GM11168 (cell line): ENCODE measurements around the gene SLC31A2.
"Not testable (repeated sequence)": the region's sequence is repeated elsewhere in the genome, so short reads cannot be mapped to it uniquely, and the experiment has no call there.

ENCODE experiments used
- in situ Hi-C: fragments of 300-500 bp; cut with MboI; formaldehyde crosslinking; loops from one replicate; pipeline ENCODE4 v1.12.0; 2022; ENCODE audit warnings: low sequenced_read_pairs; ENCODE audit not compliant: unreplicated experiment

SLC31A2 gene, protein sequence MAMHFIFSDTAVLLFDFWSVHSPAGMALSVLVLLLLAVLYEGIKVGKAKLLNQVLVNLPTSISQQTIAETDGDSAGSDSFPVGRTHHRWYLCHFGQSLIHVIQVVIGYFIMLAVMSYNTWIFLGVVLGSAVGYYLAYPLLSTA

DNA sequence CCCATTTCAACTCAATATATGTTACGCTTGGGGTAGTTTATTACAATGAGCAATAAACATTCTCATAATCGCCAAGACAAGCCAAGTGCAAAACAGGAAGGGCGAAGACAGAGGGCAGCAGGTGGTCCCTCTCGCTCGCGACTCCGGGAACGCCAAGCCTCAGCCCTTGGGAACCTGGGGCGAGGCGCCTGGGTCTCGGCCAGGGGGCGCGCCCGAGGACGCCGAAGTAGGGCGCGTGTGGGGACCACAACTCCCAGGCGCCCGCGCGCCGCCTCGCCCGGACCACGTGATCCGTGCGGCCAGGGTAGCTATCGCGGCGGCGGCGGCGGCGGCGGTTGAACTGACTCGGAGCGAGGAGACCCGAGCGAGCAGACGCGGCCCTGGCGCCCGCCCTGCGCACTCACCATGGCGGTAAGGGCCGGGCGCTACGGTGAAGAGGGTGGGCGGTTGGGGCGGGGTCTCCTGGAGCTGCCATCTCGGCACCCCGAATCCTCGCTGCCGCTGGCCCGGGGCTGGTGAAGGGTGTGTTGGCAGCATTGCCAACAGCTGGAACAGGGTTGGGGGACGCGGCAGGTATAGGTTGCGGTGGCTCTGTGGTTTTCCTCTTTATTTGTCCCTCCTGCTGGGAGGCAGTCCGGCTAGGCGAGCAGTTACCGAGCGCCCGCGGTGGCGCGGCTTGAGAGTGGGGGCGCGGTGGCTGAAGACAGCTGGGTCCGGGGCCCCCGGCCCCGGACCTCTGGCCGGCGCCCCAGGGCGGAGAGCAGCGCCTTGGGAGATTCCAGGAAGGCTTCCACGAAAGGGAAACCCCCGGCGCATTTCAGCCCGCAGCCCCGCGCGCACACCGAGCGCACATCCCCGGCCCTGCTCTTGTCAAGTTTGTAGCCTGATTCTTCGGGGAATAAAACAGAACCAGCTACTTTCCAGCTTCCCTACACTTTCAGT lies at the start of gene SLC31A2:
TSS of gene SLC31A2 (plus strand) at position 338 of the 942 bp plus-strand sequence. CDS start at position 406, 68 bp downstream.
- in situ Hi-C loops = no loop called here

DNA sequence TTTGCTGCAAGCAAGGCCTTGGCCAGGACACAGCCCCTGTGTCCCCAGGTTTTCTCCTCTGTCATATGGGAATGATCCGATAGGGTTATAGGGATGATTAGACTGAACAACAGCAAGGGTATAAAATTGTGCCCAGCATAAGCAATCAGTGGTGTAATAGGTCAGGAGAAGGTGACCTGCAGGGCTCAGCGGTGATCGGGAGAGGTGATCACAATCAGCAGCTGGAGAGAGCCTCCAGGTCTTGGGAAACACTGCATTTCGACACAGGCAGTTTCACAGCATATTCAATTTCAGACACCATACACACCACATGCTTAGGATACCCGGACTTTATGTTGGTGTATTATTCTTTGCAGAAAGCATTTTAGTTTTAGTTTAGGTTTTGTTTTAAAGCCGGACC lies 45.5 kb upstream of the SLC31A2 start:
- in situ Hi-C loops = not testable (repeated sequence)

DNA sequence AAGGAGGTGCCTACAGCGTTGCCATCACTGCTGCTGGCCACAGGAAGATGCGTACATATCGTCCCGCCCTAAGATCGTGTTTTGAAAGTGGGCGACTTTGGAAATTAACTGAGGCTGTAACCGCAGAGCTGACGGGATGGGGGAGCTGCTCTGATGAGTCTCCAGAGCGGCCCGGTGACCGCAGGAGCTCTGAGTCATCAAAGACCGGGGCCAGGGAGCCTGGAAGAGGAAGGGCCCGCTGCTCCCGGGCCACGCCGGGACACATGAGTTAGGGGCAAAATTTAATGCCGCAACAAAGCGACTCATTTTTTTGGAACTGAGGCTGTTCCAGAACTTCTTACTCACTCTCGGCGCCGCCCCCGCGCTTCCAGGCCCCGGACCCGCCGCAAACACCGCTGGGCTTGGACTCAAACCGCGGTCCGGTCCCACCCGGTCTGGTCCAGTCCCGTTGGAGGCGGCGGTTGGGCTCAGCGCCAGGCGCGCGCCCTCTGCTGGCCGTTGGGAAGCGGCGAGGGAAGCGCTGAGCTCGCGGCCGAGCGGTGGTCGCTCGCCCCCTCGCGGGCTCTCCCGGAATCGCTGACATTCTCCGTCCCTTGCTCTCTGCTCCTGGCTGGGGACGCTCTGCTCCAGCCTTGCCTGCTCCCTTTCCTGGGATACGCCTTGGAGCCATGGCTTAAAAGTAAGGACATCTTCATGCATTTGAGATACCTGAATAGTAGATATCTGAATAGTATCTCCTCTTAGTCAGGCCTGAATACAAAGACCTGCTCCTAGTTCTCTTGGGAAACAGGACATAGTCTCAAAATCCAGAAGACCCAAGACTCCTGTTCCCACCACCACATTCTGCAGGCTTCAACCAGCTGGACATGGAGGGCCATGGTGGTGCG lies 39.5 kb upstream of the SLC31A2 start:
- in situ Hi-C loops = not testable (repeated sequence)

DNA sequence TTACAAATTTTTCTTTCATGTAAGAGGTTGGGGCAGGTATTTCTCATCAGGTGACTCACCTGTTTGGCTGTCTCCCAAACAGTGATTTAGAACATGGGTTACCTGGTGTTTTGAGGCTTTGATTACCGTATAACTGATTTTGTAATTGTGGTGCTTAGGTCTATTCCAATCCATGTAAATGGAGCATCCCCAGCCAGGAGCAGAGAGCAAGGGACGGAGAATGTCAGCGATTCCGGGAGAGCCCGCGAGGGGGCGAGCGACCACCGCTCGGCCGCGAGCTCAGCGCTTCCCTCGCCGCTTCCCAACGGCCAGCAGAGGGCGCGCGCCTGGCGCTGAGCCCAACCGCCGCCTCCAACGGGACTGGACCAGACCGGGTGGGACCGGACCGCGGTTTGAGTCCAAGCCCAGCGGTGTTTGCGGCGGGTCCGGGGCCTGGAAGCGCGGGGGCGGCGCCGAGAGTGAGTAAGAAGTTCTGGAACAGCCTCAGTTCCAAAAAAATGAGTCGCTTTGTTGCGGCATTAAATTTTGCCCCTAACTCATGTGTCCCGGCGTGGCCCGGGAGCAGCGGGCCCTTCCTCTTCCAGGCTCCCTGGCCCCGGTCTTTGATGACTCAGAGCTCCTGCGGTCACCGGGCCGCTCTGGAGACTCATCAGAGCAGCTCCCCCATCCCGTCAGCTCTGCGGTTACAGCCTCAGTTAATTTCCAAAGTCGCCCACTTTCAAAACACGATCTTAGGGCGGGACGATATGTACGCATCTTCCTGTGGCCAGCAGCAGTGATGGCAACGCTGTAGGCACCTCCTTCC lies 37.9 kb upstream of the SLC31A2 start:
- in situ Hi-C loops = not testable (repeated sequence)

DNA sequence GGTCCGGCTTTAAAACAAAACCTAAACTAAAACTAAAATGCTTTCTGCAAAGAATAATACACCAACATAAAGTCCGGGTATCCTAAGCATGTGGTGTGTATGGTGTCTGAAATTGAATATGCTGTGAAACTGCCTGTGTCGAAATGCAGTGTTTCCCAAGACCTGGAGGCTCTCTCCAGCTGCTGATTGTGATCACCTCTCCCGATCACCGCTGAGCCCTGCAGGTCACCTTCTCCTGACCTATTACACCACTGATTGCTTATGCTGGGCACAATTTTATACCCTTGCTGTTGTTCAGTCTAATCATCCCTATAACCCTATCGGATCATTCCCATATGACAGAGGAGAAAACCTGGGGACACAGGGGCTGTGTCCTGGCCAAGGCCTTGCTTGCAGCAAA lies 32.0 kb upstream of the SLC31A2 start:
- in situ Hi-C loops = not testable (repeated sequence)

DNA sequence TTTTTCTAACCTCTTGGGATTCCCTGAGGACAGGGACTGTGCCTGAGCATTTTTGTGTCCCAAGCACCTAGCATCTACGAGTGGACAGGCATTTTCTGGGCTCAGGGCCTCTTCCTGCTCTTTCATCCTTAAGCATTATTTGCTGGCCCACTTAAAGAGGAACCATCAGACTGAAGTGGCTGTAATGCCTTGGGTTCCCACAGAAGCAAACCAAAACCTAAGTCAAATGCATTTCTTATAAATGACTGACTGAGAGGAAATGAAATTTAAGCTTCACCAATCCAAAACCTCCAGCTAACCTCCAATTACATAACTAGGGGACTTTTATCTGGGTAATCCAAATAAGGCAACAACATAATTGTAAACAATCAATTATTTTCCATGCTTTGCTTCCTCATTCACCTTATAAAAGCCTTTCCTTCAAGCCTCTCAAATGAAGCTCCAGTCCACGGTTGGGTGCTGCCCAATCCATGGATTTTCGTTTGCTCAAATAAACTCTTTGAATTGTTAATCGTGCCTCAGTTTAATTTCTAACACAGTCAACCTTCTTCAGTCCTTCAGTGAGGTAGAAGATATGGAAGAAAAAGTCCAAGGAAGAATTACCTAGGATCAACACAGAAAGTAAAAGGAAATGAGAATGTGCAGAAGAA lies 25.3 kb upstream of the SLC31A2 start:
- in situ Hi-C loops = no loop called here

DNA sequence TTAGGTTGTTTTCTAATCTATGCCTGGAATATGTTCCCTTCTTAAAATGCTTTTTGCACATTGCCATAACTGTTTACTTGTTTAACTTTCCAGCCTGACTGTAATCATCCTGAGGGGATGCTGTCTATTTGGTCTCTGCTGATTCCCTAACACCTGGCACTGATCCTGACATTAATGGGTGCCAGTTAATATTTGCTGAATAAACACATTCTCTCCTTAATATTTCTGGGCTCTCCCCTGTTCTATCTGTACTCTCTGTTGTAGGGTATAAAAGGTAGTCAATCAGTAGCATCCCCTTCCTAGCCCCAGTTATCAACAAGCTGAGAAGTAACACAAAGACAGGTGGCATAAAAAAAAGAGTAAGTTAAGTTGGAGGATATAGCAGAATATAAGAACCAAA lies 21.3 kb upstream of the SLC31A2 start:
- in situ Hi-C loops = no loop called here

DNA sequence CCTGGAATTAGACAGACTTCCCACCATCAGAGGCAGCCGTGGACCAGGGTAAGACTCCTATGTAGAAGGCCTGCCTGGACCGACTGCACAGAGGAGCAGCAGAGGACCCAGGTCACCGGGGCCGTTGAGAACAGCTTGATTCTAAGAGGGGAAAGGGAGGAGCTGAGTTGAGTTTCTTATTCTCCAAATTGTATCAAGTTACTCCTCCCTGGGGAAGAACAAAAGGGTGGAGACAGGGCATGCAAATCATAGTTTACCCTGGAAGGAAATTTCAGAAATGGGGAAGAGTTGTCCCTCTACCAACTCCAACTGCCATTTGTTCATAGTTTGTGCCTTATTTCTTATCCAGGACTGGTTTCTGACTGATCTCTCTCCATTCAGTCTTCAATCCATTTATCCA lies 20.9 kb upstream of the SLC31A2 start:
- in situ Hi-C loops = no loop called here

DNA sequence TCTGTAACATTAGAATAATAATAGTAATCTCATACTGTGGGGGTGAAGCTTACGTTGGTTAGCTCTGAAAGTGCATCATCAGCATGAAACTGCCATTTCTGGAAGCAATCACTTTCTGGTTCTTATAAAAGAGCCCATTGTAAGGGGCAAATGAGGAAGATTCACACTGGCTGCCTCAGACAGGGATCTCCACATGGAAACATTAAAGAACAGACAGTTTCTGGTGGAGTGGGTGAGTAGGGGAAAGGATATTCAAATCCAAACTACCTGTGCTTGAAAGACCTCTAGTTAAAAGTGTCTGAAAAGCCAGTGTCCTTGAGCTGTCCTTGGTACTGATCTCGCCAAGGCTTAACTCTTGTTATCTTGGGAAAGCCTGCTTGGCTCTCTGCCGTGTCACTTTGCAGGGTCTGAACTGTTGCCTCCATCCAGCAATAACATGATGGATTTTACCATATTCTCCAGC lies 19.1 kb upstream of the SLC31A2 start:
- in situ Hi-C loops = no loop called here

DNA sequence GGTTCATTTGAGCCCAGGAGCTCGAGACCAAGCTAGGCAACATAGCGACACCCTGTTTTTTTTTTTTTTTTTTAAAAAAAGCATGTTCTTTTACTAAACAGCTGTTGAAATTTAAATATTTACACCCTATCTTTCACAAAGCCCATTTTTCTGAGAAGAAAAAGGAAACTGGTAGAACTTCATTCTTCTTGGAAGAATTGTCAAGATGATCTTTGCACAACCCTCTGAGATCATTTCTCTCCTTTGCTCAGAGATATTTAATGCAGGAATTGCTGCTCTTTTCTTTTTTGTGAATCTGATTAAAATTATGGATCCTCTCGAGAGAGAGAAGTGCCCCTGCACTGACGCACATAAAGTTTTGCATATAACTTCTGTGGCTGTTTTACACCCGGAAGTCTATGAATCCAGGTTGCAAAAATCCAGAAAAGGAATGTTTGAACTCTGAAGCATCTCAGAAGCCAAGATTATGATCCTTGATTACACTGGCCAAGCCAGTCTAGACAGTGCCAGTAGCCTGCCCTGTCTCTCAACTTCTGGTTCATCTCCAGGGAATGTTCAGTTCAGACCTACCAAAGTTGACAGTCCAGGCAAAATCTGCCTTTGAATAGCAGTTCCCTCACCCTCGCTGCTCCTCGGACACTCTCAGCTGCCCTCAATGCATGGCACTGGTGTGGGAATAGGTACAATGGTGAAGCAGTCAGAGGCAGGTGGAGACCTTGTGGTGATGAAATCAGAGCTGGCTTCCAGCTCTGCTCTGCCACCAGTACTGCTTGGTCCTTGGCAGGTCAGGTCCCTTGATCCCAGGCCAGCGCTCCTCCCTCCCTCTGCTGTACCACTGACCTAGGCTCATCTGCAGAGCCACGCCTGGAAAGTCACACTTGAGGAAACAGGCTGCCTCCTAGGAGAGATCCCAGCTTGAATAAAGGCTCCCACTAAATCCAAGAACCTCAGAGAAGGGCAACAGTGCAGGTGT lies 13.3 kb upstream of the SLC31A2 start:
- in situ Hi-C loops = no loop called here

DNA sequence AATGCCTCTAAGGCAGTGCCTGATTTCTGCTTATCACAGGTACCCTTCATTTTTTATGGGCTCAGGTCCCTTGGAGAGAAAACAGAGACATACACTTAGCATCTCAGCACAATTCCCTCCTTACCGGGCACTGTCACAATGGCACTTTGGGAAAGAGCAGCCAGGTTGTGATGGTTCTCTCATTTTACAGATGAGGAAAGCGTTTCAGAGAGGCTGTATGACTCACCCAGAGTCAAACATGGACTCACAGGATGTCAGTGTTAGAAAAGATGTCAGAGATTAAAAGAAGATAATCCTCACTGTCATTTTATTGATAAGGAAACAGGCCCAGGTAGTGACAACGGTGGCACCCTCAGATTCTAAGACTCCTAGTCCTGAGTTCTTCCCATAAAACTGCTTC lies 12.0 kb upstream of the SLC31A2 start:
- in situ Hi-C loops = no loop called here

DNA sequence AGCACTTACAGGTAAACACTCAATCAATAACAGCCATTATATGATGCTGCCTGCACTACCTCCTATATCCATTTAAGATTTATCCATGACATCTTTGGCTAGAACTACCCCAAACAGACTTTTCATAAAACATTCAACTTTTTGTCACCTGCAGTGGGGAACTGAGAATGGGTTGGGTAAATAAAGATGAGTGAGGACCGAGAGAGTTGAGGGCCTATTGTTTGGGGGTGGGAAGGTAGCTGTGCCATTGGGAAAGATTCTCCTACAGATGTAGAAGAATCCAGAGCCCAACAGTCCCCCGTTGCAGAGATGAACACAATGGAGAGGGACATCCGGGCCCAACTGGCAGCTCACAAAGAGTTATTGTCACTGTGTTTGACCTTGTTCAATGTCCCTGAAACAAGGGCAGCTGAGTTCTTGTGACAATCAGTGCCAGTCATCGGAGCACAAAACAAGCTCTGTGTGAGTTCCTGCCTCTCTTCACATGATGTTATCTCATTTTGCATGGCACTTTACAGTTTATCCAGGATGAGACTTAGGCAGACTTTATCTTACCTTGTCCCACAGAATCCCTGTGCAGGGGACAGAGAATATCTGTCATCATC lies 11.5 kb upstream of the SLC31A2 start:
- in situ Hi-C loops = no loop called here

DNA sequence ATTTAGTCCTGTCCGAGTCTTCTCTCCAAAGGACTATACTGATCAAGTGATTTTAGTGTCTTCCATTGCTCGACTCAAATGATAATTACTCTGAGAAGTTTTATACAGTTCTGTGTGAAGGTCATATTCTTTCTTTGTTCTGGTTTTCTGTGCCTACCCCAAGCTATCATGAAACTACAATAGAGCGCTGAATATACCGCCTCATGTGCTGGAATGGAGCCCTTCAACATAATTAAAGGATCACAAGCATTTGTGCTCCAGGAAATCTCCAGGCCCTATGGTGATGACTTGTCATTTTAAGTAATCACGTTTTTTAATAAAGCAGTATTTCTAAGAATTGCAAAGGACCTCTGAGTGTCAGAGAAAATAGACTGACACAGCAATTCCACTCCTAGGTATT lies 10.9 kb upstream of the SLC31A2 start:
- in situ Hi-C loops = no loop called here

DNA sequence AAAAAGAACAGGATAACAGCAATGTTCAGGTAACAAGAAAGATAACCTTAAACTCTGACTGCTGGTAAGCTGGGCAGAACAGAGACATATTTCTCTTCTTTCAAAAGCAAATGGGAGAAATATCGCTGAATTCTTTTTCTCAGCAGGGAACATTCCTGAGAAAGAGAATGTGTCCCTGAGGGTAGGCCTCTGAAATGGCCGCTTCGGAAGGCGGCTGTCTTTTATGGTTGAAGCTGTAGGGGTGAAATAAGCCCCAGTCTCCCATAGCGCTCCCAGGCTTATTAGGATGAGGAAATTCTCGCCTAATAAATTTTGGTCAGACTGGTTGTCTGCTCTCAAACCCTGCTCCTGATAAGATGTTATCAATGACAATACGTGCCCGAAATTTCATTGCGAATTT lies 9.9 kb upstream of the SLC31A2 start:
- in situ Hi-C loops = not testable (repeated sequence)

DNA sequence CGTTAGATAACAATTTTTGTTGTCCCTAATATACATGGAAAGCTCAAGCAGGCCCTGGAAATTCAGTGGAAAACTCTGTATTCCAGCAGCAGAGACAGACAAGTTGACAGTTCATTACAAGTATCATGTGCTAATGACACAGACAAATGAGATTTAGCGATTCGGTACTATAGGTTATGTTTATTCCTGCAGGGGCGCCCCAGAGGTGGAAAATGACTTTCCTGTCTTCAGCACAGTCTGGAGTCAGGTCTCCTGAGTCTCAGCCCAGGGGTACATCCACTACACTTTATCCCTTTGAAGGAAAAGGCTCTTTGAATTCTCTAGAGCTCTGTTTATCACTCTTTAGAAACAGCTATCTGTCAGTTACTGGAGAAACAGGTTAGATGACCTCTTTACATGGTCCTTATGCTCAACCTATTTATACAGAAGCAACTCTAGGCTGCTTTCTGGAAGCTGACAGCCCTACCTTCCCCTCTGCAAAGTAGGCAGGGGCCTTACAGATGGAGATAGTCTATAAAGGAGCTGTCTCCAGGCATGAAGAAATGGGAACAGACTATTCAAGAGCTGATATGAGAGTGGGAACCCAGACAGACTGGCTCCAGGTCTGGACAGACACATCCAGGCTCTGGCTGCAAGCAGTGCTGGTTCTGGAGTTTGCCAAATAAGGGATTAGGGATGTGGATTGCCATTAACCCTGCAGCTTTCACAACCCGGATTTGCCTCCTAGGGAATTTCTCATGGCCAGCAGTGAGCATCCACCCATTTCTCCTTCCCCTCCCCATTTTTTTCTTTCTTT lies 7.2 kb upstream of the SLC31A2 start:
- in situ Hi-C loops = no loop called here

DNA sequence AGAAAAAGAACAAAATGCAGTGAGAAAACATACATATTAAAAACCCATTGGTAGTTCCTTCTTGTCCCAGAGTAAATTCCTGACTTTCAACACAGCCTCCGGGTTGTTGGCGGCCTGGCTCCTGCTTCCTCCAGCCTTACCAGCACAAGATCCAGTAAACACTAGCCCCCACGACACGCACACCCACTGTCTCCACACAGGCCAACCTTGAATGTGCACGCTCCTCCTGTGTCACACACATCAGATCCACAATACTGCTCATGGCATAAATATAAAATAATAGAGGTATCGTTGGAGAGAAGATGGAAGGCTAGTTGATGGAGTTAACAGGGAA lies 2.5 kb upstream of the SLC31A2 start:
- in situ Hi-C loops = no loop called here

DNA sequence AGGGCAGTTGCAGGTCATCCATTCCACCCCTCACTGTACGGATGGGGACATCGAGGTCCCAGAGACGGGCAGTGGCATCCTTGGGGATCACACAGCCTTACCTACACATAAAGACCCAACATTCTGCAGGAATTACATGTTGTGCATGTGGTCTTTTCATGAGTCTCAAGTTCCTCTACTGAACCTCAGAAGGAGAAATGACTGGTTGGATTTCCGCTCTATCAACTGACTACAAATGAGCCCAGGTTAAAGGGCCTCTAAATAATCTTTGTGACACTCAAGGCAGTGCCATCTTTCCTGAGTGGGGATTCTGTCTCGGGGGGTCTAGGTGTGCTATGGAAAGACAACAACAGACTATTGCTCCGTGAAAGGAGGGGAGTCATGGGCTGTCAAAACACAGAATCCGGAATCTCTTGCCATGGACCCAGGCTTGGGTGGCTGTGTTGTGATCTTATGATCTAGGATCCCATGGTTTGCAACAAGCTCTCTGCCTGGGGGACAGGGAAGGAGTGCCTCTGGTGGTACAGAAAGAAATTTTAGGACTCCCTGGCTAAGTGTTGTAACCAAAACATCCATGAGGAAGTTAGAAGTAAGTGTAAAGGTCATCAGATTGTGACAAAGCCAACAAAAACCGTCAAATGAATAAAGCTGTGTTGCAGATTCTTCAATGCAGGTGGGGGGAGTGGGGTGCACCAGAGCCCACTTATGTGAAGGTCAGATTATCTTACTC lies 1.9 kb upstream of the SLC31A2 start:
- in situ Hi-C loops = no loop called here
